UCSD-AML1 (cell line): ENCODE data around the gene WDR46.
"Not testable (repeated sequence)": the region's sequence is repeated elsewhere in the genome, so short reads cannot be mapped to it uniquely, and the experiment has no call there.

Source experiments
- DNase-seq: peaks from one replicate; lab custom pipeline; 2025; ENCODE audit not compliant: unreplicated experiment; lab: John Stamatoyannopoulos, UW

The WDR46 gene

DNA sequence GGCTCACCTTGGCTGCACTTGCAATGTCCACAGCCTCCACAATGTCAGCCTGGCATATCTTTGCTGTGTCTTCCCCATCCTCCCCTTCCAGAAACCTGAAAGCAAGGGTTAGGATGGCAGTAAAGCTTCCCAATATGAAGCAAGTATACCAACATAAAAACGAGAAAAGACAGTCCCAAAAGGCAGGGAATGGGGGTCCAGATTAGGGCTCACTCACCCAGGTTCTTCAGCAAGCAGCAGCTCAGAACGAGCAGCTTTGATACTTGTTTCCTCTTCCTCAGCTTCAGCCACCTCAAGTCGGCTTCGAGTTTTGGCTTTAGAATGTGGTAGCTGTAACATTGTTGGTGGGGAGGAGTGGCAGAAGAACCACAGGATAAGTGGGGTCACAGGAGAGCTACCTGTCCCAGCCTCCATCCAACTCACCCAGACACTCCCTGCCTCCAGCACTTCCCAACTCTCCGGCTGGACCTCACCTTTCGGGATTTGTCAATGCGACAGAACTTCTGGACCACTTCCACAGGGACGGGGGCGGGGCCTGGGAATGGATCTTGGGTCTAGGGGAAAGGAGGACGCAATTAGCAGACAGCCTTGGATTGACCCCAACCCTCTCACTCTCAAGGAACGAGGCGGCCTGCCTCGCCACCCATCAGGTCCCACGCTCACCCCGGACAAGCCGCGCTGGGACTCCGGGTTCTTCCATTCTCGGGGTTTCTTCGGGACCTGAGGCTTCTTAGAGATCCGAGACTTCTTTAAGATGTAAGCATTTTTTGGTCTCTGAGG is 708 bp downstream of the WDR46 start:
- no peak for DNase-seq

- no peak for DNase-seq
Measured at GRCh38 chr6:33286946-33287914, 1.8 kb downstream of the WDR46 start.

DNA sequence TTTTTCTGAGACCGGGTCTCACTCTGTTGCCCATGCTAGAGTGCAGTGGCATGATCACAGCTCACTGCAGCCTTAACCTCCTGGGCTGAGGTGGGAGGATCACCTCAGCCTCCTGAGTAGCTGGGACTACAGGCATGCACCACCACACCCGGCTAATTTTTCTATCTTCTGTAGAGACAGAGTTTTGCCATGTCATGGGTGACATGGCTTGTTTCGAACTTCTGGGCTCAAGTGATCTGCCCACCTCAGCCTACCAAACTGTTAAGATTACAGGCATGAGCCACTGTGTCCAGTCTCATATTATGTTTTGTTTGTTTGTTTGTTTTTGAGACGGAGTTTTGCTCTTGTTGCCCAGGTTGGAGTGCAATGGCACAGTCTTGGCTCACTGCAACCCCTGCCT is 3.8 kb downstream of the WDR46 start:
- not testable (repeated sequence) for DNase-seq

DNA sequence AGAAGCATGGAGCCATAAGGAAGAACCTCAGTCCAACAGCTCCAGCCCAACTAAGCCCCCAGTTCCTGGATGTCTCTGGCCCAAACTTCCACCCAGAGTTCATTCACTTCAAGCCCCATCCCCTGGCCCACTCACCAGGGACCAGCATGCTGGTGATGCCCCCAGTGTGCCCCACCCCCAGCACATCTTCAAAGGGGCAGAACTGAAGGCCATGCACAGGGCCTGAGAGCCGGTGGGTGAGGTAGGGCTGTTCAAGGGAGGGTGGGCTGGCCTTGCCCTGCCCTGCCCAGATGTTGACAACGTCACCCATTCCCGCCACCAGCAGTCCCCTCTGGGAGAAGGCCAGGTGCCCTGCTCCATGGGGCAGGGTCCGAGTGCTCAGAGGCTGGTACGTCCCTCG is 8.5 kb downstream of the WDR46 start:
- no peak for DNase-seq

DNA sequence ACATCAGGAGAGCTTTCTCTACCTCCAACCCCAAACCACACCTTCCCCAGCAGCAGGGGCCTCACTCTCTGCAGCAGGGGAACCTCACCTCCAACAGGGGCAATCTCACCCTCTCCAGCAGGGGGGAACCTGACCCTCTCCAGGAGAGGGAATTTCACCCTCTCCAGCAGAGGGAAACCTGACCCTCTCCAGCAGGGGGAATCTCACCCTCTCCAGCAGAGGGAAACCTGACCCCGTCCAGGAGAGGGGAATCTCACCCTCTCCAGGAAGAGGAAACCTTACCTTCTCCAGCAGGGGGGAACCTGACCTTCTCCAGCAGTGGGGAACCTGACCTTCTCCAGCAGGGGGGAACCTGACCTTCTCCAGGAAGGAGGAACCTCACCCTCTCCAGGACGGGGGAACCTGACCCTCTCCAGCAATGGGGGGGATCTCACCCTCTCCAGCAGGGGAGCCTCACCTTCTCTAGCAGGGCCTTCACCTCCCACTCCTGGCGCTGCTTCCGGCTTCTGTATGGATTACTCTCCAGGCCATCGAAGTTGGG is 9.0 kb downstream of the WDR46 start:
- peak; percentile 67 for DNase-seq

DNA sequence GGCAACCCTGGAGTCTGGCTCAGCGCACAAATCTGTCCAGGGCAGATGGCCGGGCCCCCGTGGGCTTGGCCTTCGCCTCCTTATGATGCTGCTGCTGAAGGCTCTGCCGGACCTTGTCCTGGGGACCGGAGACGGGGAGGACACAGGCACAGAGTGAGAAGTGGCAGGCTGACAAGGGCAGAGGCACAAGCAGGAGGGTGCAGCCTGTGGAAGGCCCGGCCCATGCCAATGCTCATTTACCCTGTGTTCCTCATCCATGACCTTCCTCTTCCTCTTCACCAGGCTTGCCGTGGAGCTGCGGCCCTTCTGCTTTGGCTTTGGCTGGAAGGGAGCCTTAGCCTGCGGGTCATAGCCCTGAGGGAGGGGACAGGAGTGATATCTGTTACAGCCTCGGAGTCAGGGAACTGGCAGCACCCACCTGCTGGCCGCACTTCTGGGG is 9.8 kb downstream of the WDR46 start:
- no peak for DNase-seq

DNA sequence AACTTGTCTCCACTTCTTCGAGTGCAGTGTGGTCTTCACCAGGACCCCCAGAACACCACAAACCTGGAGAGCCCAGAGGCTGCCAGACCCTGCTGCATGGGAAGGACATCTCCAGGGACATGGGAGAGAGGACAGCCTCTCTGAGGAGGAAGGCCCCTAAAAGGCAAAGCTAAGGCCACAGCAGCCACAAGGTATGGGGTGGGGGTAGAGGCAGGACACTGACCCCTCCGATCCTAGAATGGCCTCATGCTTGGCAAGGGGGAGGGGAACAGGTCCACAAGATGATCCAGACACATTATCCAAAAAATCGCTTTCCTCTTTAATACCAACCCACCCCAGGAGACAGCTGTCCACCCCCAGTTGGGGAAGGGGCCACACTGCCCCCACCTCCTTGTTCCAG is 10.2 kb downstream of the WDR46 start:
- DNase-seq, result no peak

DNA sequence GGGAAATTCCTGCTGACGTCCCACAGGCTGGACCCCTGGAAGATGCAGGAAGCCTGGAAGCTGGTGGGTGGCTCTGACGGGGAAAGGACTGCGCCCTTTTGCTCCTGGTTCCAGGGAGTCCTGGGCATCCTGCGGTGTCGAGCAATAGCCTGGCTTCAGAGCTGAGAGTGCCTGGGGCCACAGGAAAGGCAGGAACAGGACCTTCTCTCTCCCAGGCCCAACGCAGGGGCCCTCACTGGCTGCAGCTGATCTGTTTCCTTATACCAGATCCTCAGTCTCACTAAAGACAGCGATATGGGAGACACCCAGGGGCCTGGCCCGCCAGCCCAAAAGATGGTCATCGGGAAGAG is 10.7 kb downstream of the WDR46 start:
- no peak for DNase-seq

- peak; percentile 37 for DNase-seq
Measured at GRCh38 chr6:33277663-33278391, 11.2 kb downstream of the WDR46 start.

GRCh38 chr6:33276864-33277662 is 12.0 kb downstream of the WDR46 start, which contains the start of gene B3GALT4:
B3GALT4 (plus strand) TSS chr6:33277123; CDS start chr6:33277420, 297 bp downstream.
- peak; percentile 86 for DNase-seq

GRCh38 chr6:33276581-33276863 is 12.5 kb downstream of the WDR46 start:
- DNase-seq, result no peak

GRCh38 chr6:33275795-33276580 is 13.1 kb downstream of the WDR46 start:
- not testable (repeated sequence) for DNase-seq

DNA sequence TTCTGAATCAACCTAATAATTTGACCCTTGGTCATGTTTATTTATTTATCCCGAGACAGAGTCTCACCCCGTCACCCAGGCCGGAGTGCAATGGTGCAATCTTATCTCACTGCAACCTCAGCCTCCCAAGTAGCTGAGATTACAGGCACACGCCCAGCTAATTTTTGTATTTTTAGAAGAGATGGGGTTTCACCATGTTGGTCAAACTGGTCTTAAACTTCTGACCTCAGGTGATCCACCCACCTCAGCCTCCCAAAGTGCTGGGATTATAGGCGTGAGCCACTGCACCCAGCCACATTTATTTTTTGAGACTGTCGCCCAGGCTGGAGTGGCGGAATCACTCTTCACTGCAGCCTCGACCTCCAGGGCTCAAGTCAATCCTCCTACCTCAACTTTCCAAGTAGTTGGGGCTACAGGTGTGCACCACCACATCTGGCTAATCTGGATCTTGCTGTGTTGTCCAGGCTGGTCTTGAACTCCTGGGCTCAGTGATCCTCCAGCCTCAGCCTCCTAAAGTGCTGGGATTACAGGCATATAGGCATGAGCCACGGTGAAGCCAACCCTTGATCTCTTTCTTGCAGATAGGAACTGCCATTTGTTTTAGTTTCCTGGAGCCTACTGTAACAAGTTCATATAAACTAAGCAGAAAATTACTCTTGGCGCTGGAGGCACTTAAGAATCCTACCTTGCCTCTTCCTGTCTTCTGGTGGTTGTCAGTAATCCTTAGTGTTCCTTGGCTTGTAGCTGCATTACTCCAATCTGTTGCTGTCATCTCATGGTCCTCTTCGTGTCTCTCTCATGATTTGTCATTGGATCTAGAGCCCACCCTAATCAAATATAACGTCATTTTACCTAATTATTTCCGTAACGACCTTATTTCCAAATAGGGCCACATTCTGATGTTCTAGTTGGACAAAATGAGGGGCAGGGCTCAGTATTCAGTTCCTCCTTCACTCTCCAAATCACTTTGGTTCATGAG is 14.8 kb downstream of the WDR46 start:
- DNase-seq, result no peak

GRCh38 chr6:33273129-33273923 is 15.7 kb downstream of the WDR46 start:
- DNase-seq, result no peak

DNA sequence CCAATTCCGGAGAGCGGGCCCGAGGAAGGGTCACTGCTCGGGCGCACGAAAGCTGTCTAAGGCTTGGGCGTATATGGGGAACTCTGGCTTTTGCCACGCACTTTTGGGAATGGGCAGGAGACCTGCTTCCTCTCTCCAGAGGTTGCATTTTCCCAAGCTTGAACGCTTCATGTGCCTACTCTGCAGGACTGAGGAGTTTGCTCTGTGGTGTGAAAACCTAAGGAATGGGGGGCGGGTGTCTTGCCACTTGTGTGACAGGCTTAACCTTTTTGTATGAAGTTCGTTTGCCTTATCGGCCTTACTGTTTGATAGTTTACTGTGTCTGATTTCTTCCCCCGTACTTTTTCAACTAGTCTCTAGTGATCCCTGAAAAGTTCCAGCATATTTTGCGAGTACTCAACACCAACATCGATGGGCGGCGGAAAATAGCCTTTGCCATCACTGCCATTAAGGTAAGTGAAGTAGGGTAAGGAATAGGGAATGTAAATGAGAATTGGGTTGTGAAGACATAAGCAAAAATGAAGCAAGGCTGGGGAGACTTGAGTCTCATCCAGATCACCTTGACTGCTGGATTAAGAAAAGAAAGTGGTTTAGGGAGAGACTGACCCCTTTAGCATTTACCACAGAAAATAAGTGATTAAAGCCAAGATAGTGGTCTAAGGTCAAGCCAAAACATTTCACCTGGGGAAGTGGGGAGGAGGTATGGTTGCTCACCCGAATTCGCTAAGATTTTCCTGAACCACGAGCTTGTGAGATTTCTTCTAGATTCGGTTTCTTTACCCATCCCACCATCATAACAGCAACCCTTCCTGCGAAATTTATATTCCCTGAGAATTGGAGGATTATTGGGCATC is 16.5 kb downstream of the WDR46 start:
- DNase-seq, result no peak

- peak; percentile 91 for DNase-seq
Measured at GRCh38 chr6:33271468-33272274, 17.4 kb downstream of the WDR46 start, which contains the start of the genes RPS18 and VPS52. RPS18 (plus strand) TSS chr6:33272075; CDS start chr6:33272120, 45 bp downstream. VPS52 (minus strand) TSS chr6:33271876; CDS start chr6:33271675, 201 bp downstream.
